ENCODE measurements around the gene GSTM5. TPM values are rescaled to one million over a fixed set of nuclear protein-coding genes. Genes with fewer than 3 reads are reported as not detected.

Gene GSTM5
- total and polyA plus RNA-seq, 2 of the 13 experiments (the other 11 are each of a cell fraction or from before 2014, with no cell fraction given), result not detected

- TF ChIP-seq, protein P1, sequence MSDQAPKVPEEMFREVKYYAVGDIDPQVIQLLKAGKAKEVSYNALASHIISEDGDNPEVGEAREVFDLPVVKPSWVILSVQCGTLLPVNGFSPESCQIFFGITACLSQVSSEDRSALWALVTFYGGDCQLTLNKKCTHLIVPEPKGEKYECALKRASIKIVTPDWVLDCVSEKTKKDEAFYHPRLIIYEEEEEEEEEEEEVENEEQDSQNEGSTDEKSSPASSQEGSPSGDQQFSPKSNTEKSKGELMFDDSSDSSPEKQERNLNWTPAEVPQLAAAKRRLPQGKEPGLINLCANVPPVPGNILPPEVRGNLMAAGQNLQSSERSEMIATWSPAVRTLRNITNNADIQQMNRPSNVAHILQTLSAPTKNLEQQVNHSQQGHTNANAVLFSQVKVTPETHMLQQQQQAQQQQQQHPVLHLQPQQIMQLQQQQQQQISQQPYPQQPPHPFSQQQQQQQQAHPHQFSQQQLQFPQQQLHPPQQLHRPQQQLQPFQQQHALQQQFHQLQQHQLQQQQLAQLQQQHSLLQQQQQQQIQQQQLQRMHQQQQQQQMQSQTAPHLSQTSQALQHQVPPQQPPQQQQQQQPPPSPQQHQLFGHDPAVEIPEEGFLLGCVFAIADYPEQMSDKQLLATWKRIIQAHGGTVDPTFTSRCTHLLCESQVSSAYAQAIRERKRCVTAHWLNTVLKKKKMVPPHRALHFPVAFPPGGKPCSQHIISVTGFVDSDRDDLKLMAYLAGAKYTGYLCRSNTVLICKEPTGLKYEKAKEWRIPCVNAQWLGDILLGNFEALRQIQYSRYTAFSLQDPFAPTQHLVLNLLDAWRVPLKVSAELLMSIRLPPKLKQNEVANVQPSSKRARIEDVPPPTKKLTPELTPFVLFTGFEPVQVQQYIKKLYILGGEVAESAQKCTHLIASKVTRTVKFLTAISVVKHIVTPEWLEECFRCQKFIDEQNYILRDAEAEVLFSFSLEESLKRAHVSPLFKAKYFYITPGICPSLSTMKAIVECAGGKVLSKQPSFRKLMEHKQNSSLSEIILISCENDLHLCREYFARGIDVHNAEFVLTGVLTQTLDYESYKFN (CRISPR knock-in tag; conservative IDR thresholded peaks at IDR 0.05), result peak; percentile 90
- TF ChIP-seq KDM5A (IDR thresholded peaks at IDR 0.05; ENCODE audit: borderline replicate concordance, low read length) (no peak), ZNF468 (CRISPR knock-in tag; IDR thresholded peaks at IDR 0.05) (no peak), PBX3 (CRISPR knock-in tag; IDR thresholded peaks at IDR 0.05; ENCODE audit: borderline replicate concordance) (0 out of 2 replicates have a peak, but pooled peaks have one; percentile 51), HBP1 (CRISPR knock-in tag; IDR thresholded peaks at IDR 0.05; ENCODE audit: low read depth) (no peak), ZNF660 (CRISPR knock-in tag; IDR thresholded peaks at IDR 0.05; ENCODE audit: borderline replicate concordance, low read depth) (0 out of 2 replicates have a peak, but pooled peaks have one; percentile 58), NKX3-1 (CRISPR knock-in tag; IDR thresholded peaks at IDR 0.05) (no peak), RELA (CRISPR knock-in tag; IDR thresholded peaks at IDR 0.05) (peak; percentile 49; the same call in 1 of the 2 replicates), ZNF615 (CRISPR knock-in tag; IDR thresholded peaks at IDR 0.05; ENCODE audit: borderline replicate concordance) (no peak), MTA3 (CRISPR knock-in tag; IDR thresholded peaks at IDR 0.05) (no peak), ZNF432 (CRISPR knock-in tag; IDR thresholded peaks at IDR 0.05; ENCODE audit: borderline replicate concordance) (no peak), ZNF317 (CRISPR knock-in tag; IDR thresholded peaks at IDR 0.05) (peak; percentile 78; the same call in 1 of the 2 replicates), PRMT3 (CRISPR knock-in tag; IDR thresholded peaks at IDR 0.05; ENCODE audit: borderline replicate concordance, low read depth) (no peak), ZNF605 (CRISPR knock-in tag; IDR thresholded peaks at IDR 0.05) (no peak), MAZ (IDR thresholded peaks at IDR 0.05; ENCODE audit: borderline replicate concordance, low read depth, low read length) (peak; percentile 31; the same call in 1 of the 2 replicates), MAZ (CRISPR knock-in tag; IDR thresholded peaks at IDR 0.05; ENCODE audit: low read depth) (peak; percentile 53; the same call in 1 of the 2 replicates), ZNF205 (CRISPR knock-in tag; IDR thresholded peaks at IDR 0.05) (peak; percentile 50; the same call in 1 of the 2 replicates), ZNF776 (CRISPR knock-in tag; IDR thresholded peaks at IDR 0.05) (peak; percentile 82; the same call in 1 of the 2 replicates), ZNF709 (CRISPR knock-in tag; IDR thresholded peaks at IDR 0.05) (0 out of 2 replicates have a peak, but pooled peaks have one; percentile 48), SETDB1 (CRISPR knock-in tag; IDR thresholded peaks at IDR 0.05; ENCODE audit: borderline replicate concordance) (no peak; the same call in 1 of the 2 replicates), TP53 (CRISPR knock-in tag; conservative IDR thresholded peaks at IDR 0.05) (no peak)
Observed at GRCh38 chr1:109763646-109764415, 51.8 kb downstream of the GSTM5 start, which contains the start of gene EPS8L3 (continued).

Measured in HepG2 (cell line).